Suppressor macrophage treated with lipopolysaccharide for 1 hour (primary cell): ENCODE results near the gene NUDCD2.
"Not testable (repeated sequence)": the region's sequence is repeated elsewhere in the genome, so short reads cannot be mapped to it uniquely, and the experiment has no call there.

Experiments
- DNase-seq, 3 donors: peaks; one replicate each; pipeline ENCODE4 v3.0.0-alpha.2; 2020 to 2022

The NUDCD2 gene

GRCh38 chr5:163463063-163463435 lies 3.1 kb upstream of the NUDCD2 start:
- DNase-seq = no peak

GRCh38 chr5:163460562-163461171 lies 765 bp upstream of the NUDCD2 start, which contains the start of gene HMMR:
Gene HMMR, plus strand, starts transcription at chr5:163460632. Its CDS starts 61 bp downstream, at chr5:163460693.
- peak in 1 of 3 donors; percentile 10 for DNase-seq

- no peak for DNase-seq
Observed at GRCh38 chr5:163459462-163459818, 462 bp downstream of the NUDCD2 start.

GRCh38 chr5:163458778-163459385 lies 1.0 kb downstream of the NUDCD2 start:
- no peak for DNase-seq

- no peak for DNase-seq
Observed at GRCh38 chr5:163456840-163457239, 3.1 kb downstream of the NUDCD2 start.

GRCh38 chr5:163456029-163456589 lies 3.8 kb downstream of the NUDCD2 start:
- DNase-seq = no peak

GRCh38 chr5:163455406-163455805 lies 4.5 kb downstream of the NUDCD2 start:
- DNase-seq = not testable (repeated sequence)

GRCh38 chr5:163453705-163454104 lies 6.2 kb downstream of the NUDCD2 start:
- DNase-seq = no peak

GRCh38 chr5:163451489-163451888 lies 8.4 kb downstream of the NUDCD2 start:
- DNase-seq = no peak

- DNase-seq = no peak
Observed at GRCh38 chr5:163448491-163448890, 11.4 kb downstream of the NUDCD2 start.

- DNase-seq = no peak
Observed at GRCh38 chr5:163447875-163448274, 12.0 kb downstream of the NUDCD2 start.

- DNase-seq = no peak
Observed at GRCh38 chr5:163447191-163447590, 12.7 kb downstream of the NUDCD2 start.

GRCh38 chr5:163445345-163445744 lies 14.6 kb downstream of the NUDCD2 start:
- DNase-seq = no peak

- DNase-seq = no peak
Observed at GRCh38 chr5:163444526-163444925, 15.4 kb downstream of the NUDCD2 start.

GRCh38 chr5:163440954-163441353 lies 18.9 kb downstream of the NUDCD2 start:
- DNase-seq = no peak

- no peak for DNase-seq
Observed at GRCh38 chr5:163439092-163439425, 20.8 kb downstream of the NUDCD2 start.

GRCh38 chr5:163437309-163438182 lies 22.4 kb downstream of the NUDCD2 start, which contains the start of gene CCNG1:
Gene CCNG1, plus strand, starts transcription at chr5:163437595. Its CDS starts 1,662 bp downstream, at chr5:163439257.
- peak; percentile 97 to 99 (median 98) for DNase-seq

- no peak for DNase-seq
Observed at GRCh38 chr5:163437011-163437308, 22.9 kb downstream of the NUDCD2 start.

GRCh38 chr5:163436515-163436914 lies 23.4 kb downstream of the NUDCD2 start:
- no peak for DNase-seq

- peak; percentile 66 to 79 (median 73) for DNase-seq
Observed at GRCh38 chr5:163434401-163434866, 25.5 kb downstream of the NUDCD2 start.

GRCh38 chr5:163433271-163433670 lies 26.6 kb downstream of the NUDCD2 start:
- no peak for DNase-seq

GRCh38 chr5:163432544-163432943 lies 27.4 kb downstream of the NUDCD2 start:
- DNase-seq = no peak

GRCh38 chr5:163426128-163426527 lies 33.8 kb downstream of the NUDCD2 start:
- DNase-seq = peak; percentile 26 to 49 (median 43)

GRCh38 chr5:163424836-163425235 lies 35.1 kb downstream of the NUDCD2 start:
- no peak for DNase-seq
